KMS-11 (cell line): ENCODE results near the gene RAI1.
"Not testable (repeated sequence)": the region's sequence is repeated elsewhere in the genome, so short reads cannot be mapped to it uniquely, and the experiment has no call there.

ENCODE experiments used
- H2AFZ ChIP-seq: fragments of 200-600 bp; sonication (generic); 2 replicates; pipeline ENCODE4 v1.6.1; 2016; ENCODE audit warnings: antibody characterized with exemption, mixed run types, low read depth
- H3K27ac ChIP-seq: fragments of 200-600 bp; sonication (generic); 2 replicates; pipeline ENCODE4 v1.6.1; 2016; ENCODE audit warnings: mild to moderate bottlenecking, mixed run types
- H3K27me3 ChIP-seq: fragments of 200-600 bp; sonication (generic); 2 replicates; pipeline ENCODE4 v1.6.1; 2017; ENCODE audit warnings: mild to moderate bottlenecking, low read depth, mixed run types, moderate library complexity; ENCODE audit not compliant: insufficient read depth
- H3K36me3 ChIP-seq: fragments of 200-600 bp; sonication (generic); 2 replicates; pipeline ENCODE4 v1.6.1; 2017; ENCODE audit warnings: mild to moderate bottlenecking, mixed run types; ENCODE audit not compliant: insufficient read depth
- H3K4me1 ChIP-seq: fragments of 200-600 bp; sonication (generic); 2 replicates; pipeline ENCODE4 v1.6.1; 2016; ENCODE audit warnings: mild to moderate bottlenecking, low read depth, mixed run types; ENCODE audit not compliant: poor library complexity, severe bottlenecking
- H3K4me2 ChIP-seq: fragments of 200-600 bp; sonication (generic); 2 replicates; pipeline ENCODE4 v1.7.0; 2016; ENCODE audit warnings: mild to moderate bottlenecking, mixed run types
- H3K4me3 ChIP-seq: fragments of 200-600 bp; sonication (generic); IDR thresholded peaks from 2 replicates; pipeline ENCODE4 v1.6.1; 2017; ENCODE audit warnings: low read depth, low read length, mixed read lengths; ENCODE audit not compliant: insufficient read depth
- H3K79me2 ChIP-seq: fragments of 200-600 bp; sonication (generic); 2 replicates; pipeline ENCODE4 v1.6.1; 2016; ENCODE audit warnings: low read depth, mixed run types; ENCODE audit not compliant: insufficient read depth
- H3K9ac ChIP-seq: fragments of 200-600 bp; sonication (generic); 2 replicates; pipeline ENCODE4 v1.6.1; 2016; ENCODE audit warnings: mild to moderate bottlenecking, mixed run types
- H4K20me1 ChIP-seq: fragments of 200-600 bp; sonication (generic); 2 replicates; pipeline ENCODE4 v1.6.1; 2016; ENCODE audit warnings: mild to moderate bottlenecking, mixed run types; ENCODE audit not compliant: insufficient read depth
- TF ChIP-seq, protein P1 (sequence below): fragments of 200-600 bp; sonication (generic); conservative IDR thresholded peaks from 2 replicates; pipeline ENCODE4 v1.6.1; 2017; ENCODE audit warnings: low read depth, mild to moderate bottlenecking, antibody characterized with exemption, low read length, moderate library complexity, mixed read lengths

Gene RAI1

DNA sequence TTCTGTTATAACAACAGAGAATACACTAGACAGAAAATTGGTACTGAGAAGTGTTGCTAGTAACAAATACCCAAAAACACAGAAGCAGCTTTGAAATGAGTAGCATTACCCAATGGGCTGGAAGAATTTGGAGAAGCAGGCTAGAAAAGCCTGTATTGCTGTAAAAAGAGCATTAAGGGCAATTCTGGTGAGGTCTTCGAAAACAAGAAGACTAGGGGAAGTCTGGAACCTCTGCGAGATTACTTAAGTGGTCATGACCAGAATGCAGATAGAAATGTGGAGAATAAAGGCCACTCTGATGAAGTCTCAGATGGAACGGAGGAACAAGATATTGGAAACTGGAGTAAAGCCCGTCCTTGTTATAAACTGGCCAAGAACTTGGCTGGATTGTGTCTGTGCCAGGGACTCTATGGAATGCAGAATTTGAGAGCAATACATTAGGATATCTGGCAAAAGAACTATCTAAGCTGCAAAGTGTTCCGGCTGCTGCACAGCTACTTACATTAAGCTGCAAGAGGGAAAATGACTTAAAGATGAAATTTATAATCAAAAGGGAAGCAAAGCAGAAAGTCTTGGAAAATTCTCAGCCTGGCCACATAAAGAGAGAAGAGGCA, 44.9 kb upstream of the RAI1 start:
- Histone ChIP-seq H2AFZ (no peak overlapping the region), H3K4me3 (no peak overlapping the region), H3K4me1 (no peaks in the 10 kb centered on the region), H3K79me2 (no peaks in the 10 kb centered on the region), H4K20me1 (no peaks in the 10 kb centered on the region), H3K4me2 (no peak overlapping the region), H3K36me3 (no peaks in the 10 kb centered on the region), H3K27ac (no peak overlapping the region), H3K9ac (no peak overlapping the region), H3K27me3 (no peaks in the 10 kb centered on the region)
- TF ChIP-seq, protein P1, sequence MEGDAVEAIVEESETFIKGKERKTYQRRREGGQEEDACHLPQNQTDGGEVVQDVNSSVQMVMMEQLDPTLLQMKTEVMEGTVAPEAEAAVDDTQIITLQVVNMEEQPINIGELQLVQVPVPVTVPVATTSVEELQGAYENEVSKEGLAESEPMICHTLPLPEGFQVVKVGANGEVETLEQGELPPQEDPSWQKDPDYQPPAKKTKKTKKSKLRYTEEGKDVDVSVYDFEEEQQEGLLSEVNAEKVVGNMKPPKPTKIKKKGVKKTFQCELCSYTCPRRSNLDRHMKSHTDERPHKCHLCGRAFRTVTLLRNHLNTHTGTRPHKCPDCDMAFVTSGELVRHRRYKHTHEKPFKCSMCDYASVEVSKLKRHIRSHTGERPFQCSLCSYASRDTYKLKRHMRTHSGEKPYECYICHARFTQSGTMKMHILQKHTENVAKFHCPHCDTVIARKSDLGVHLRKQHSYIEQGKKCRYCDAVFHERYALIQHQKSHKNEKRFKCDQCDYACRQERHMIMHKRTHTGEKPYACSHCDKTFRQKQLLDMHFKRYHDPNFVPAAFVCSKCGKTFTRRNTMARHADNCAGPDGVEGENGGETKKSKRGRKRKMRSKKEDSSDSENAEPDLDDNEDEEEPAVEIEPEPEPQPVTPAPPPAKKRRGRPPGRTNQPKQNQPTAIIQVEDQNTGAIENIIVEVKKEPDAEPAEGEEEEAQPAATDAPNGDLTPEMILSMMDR, result no peak

DNA sequence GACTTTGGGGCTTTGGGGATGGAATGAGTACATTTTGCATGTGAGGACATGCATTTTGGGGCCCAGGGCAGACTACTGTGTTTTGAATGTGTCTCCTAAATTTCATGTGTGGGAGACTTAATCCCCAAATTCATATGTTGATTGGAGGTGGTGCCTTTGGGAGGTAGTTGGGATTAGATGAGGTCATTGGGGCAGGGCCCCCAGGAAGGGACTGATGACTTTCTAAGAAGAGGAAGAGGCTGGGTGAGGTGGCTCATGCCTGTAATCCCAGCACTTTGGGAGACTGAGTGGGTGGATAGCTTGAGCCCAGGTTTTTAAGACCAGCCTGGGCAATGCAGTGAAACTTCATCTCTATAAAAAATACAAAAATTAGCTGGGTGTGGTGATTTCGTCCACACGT, 42.8 kb upstream of the RAI1 start:
- no peaks in the 10 kb centered on the region for H4K20me1 ChIP-seq
- H3K27ac ChIP-seq, result no peak overlapping the region
- H3K4me1 ChIP-seq, result no peaks in the 10 kb centered on the region
- H3K4me2 ChIP-seq, result no peak overlapping the region
- TF ChIP-seq, protein P1, result no peak
- H3K4me3 ChIP-seq, result no peak overlapping the region
- no peaks in the 10 kb centered on the region for H3K27me3 ChIP-seq
- no peaks in the 10 kb centered on the region for H3K36me3 ChIP-seq
- H3K79me2 ChIP-seq, result no peaks in the 10 kb centered on the region
- no peak overlapping the region for H3K9ac ChIP-seq
- no peak overlapping the region for H2AFZ ChIP-seq

DNA sequence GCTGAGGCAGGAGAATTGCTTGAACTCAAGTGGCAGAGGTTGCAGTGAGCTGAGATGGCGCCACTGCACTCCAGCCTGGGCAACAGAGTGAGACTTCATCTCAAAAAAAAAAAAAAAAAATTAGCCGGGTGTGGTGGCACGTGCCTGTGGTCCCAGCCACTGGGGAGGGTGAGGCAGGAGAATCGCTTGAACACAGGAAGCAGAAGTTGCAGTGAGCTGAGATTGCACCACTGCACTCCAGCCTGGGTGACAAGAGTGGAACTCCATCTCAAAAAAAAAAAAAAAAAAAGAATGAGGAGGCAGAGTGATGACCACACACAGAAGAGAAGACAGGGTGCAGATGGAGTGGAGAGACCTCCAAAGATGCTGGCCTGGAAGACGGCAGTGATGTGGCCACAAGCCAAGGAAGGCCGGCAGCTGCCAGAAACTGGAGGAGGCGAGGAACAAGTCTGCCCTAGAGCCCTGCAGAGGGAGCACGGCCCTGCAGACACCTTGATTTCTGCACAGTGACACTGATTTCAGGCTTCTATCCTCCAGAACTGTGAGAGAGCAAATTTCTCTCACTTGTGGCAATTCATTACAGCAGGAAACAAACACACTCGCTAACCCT, 41.5 kb upstream of the RAI1 start:
- not testable (repeated sequence) for H4K20me1 ChIP-seq, H3K4me2 ChIP-seq, H2AFZ ChIP-seq, H3K27ac ChIP-seq, H3K4me1 ChIP-seq, H3K9ac ChIP-seq, H3K4me3 ChIP-seq, H3K79me2 ChIP-seq, H3K36me3 ChIP-seq, H3K27me3 ChIP-seq

DNA sequence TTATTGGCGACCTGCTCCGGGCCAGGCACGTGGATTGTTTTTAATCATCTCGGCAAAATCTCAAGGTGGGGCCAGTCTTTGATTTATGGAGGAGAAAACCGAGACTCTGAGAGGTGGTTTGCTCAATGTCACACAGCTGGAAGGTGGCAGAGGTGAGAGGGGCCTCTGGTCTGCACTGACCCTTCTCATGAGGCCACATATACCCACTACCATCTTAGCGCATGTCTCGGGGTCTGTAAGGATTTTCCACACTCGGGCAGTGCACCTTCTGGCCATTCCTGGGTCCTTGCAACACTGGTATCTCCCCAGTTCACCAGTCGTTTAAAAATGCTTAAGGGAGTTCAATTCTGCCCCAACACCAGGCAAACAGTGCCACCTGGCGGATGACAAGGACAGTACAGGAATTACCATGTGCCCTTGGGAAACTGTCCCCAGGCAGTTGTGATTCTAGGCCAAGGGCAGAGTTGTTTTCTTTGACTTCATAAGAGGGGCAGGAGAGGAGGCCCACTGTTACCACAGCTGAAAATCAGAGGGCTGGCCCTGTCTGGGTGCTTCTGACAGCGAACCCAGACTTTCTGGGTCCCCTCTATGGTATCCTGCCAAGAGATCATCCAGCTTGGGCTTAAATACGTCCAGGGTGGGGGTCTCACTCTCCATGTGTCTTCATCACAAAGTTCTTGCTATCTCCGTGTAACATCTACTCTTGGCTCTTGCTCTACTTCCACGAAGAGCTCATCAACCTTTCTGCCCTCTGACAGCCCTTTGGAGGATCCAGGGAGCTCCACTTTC, 39.4 kb upstream of the RAI1 start:
- Histone ChIP-seq H3K4me3 (no peak overlapping the region), H2AFZ (no peak overlapping the region; the same call in 1 of the 2 replicates), H3K79me2 (no peaks in the 10 kb centered on the region)

DNA sequence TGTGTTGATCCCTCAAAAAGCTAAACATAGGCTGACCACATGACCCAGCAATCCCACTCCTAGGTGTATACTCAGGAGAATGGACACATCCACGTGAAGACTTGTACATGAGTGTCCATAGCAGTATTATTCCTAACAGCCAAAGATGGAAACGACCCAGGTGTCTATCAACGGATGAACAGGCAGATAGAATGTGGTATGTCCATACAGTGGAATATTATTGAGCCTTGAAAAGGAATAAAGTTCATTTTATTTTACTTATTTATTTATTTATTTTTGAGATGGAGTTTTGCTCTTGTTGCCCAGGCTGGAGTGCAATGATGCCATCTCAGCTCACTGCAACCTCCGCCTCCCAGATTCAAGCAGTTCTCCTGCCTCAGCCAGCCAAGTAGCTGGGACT, 36.1 kb upstream of the RAI1 start:
- H3K4me2 ChIP-seq, H3K27ac ChIP-seq: not testable (repeated sequence)

More for the DNA sequence above, 39.4 kb upstream of the RAI1 start:
- TF ChIP-seq, protein P1, result peak; percentile 83
- Histone ChIP-seq H3K27ac (no peak overlapping the region), H3K9ac (no peak overlapping the region), H4K20me1 (no peaks in the 10 kb centered on the region), H3K4me1 (no peaks in the 10 kb centered on the region), H3K4me2 (no peak overlapping the region), H3K36me3 (no peaks in the 10 kb centered on the region), H3K27me3 (no peaks in the 10 kb centered on the region)

More for the DNA sequence above, 36.1 kb upstream of the RAI1 start:
- not testable (repeated sequence) for H3K79me2 ChIP-seq, H2AFZ ChIP-seq, H3K36me3 ChIP-seq, H3K27me3 ChIP-seq, H4K20me1 ChIP-seq, H3K4me3 ChIP-seq, H3K4me1 ChIP-seq, H3K9ac ChIP-seq
